ENCODE data around the gene SPTBN2.

- TF ChIP-seq EZH2 (IDR thresholded peaks at IDR 0.05) (no peak), POLR2AphosphoS5 (IDR thresholded peaks at IDR 0.05; ENCODE audit: low read depth, low read length) (no peak), RAD21 (IDR thresholded peaks at IDR 0.05; ENCODE audit: low read depth) (no peak), MAX (IDR thresholded peaks at IDR 0.05) (no peak), EZH2phosphoT487 (IDR thresholded peaks at IDR 0.05; ENCODE audit: borderline replicate concordance) (no peak)
- TF ChIP-seq, protein P1, sequence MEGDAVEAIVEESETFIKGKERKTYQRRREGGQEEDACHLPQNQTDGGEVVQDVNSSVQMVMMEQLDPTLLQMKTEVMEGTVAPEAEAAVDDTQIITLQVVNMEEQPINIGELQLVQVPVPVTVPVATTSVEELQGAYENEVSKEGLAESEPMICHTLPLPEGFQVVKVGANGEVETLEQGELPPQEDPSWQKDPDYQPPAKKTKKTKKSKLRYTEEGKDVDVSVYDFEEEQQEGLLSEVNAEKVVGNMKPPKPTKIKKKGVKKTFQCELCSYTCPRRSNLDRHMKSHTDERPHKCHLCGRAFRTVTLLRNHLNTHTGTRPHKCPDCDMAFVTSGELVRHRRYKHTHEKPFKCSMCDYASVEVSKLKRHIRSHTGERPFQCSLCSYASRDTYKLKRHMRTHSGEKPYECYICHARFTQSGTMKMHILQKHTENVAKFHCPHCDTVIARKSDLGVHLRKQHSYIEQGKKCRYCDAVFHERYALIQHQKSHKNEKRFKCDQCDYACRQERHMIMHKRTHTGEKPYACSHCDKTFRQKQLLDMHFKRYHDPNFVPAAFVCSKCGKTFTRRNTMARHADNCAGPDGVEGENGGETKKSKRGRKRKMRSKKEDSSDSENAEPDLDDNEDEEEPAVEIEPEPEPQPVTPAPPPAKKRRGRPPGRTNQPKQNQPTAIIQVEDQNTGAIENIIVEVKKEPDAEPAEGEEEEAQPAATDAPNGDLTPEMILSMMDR (IDR thresholded peaks at IDR 0.05 in 2 of 3, conservative IDR thresholded peaks at IDR 0.05 in 1 of 3; ENCODE audit: borderline replicate concordance in 1 of 3, insufficient read depth in 1 of 3, low read depth in 2 of 3, low read length in 2 of 3) = no peak
These were observed 45.1 kb downstream of the SPTBN2 start for GRCh38 chr11:66683877-66684276.

Measured in HCT116 (cell line).